GM23248 (cell line): ENCODE data around the gene PSME3IP1. TPM values are rescaled to one million over a fixed set of nuclear protein-coding genes. Genes with fewer than 3 reads are reported as not detected.

Experiments
- DNase-seq: peaks from one replicate; pipeline ENCODE4 v3.0.0-alpha.2; 2015
- H2AFZ ChIP-seq: fragments of 200-600 bp; sonication (generic); 2 replicates; pipeline ENCODE4 v1.6.1; 2016; ENCODE audit warnings: antibody characterized with exemption
- H3F3A ChIP-seq: fragments of 200-600 bp; sonication (generic); 2 replicates; pipeline ENCODE4 v1.6.1; 2016; ENCODE audit warnings: mild to moderate bottlenecking, antibody characterized with exemption, mixed run types; ENCODE audit not compliant: insufficient read depth
- H3K27ac ChIP-seq: fragments of 200-600 bp; sonication (generic); 2 replicates; pipeline ENCODE4 v1.5.1; 2016; ENCODE audit warnings: mild to moderate bottlenecking
- H3K27me3 ChIP-seq: fragments of 200-600 bp; sonication (generic); replicated peaks from 2 replicates; pipeline ENCODE4 v1.6.1; 2016; ENCODE audit warnings: mild to moderate bottlenecking; ENCODE audit not compliant: insufficient read depth
- H3K36me3 ChIP-seq: fragments of 200-600 bp; sonication (generic); 2 replicates; pipeline ENCODE4 v1.6.1; 2016; ENCODE audit warnings: low read depth, mild to moderate bottlenecking
- H3K4me1 ChIP-seq: fragments of 200-600 bp; sonication (generic); 2 replicates; pipeline ENCODE4 v1.6.1; 2016; ENCODE audit warnings: mild to moderate bottlenecking; ENCODE audit not compliant: insufficient read depth
- H3K4me2 ChIP-seq: fragments of 200-600 bp; sonication (generic); one replicate; pipeline ENCODE4 v1.6.1; 2016; ENCODE audit warnings: mild to moderate bottlenecking; ENCODE audit not compliant: unreplicated experiment
- H3K4me3 ChIP-seq: fragments of 200-600 bp; sonication (generic); 2 replicates; pipeline ENCODE4 v1.5.1; 2016; ENCODE audit warnings: mild to moderate bottlenecking
- H3K79me2 ChIP-seq: fragments of 200-600 bp; sonication (generic); 2 replicates; pipeline ENCODE4 v1.6.1; 2016; ENCODE audit warnings: mild to moderate bottlenecking; ENCODE audit not compliant: insufficient read depth
- H3K9ac ChIP-seq: fragments of 200-600 bp; sonication (generic); 2 replicates; pipeline ENCODE4 v1.6.1; 2016; ENCODE audit warnings: mild to moderate bottlenecking
- H3K9me2 ChIP-seq: fragments of 200-600 bp; sonication (generic); 2 replicates; pipeline ENCODE4 v1.6.1; 2016; ENCODE audit warnings: mixed run types, mild to moderate bottlenecking, moderate library complexity; ENCODE audit not compliant: insufficient read depth
- H3K9me3 ChIP-seq: fragments of 200-600 bp; sonication (generic); one replicate; pipeline ENCODE4 v1.6.1; 2017; ENCODE audit warnings: low read depth
- H4K20me1 ChIP-seq: fragments of 200-600 bp; sonication (generic); 2 replicates; pipeline ENCODE4 v1.6.0; 2016; ENCODE audit not compliant: insufficient read depth
- EZH2 ChIP-seq: fragments of 200-600 bp; sonication (generic); IDR thresholded peaks from 2 replicates; pipeline ENCODE4 v1.6.1; 2018; ENCODE audit warnings: antibody characterized with exemption, mild to moderate bottlenecking; ENCODE audit not compliant: insufficient read depth, poor library complexity, severe bottlenecking
- EZH2phosphoT487 ChIP-seq: fragments of 200-600 bp; sonication (generic); IDR thresholded peaks from 2 replicates; pipeline ENCODE4 v1.6.1; 2018; ENCODE audit warnings: antibody characterized with exemption, moderate library complexity, mild to moderate bottlenecking, low read depth; ENCODE audit not compliant: insufficient read depth
- WGBS, 2 experiments: methylation state at CpG; one replicate each; pipeline ENCODE4 v1.1.6; 2015 to 2017; ENCODE audit warnings: low lambda C conversion rate in 2 of 2, low coverage in 1 of 2; ENCODE audit errors: missing lambda C conversion rate in 2 of 2; 5-methylcytosine and 5-hydroxymethylcytosine counted together
- in situ Hi-C: fragments of 300-500 bp; cut with MboI; formaldehyde crosslinking; loops from 2 replicates; pipeline ENCODE4 v1.15.0; 2020
- polyA plus RNA-seq: library from polyadenylated mRNA; unstranded; fragments of >200 nt; fragmentation: Nextera tagmentation; extraction: Ambion mirVana; gene quantifications from 2 replicates; pipeline ENCODE4 v1.2.1, GENCODE V29; 2016
- total RNA-seq: library from RNA; depleted of rRNA; stranded (reverse); fragments of >200 nt; shearing (Covaris generic); gene quantifications from 2 replicates; pipeline ENCODE4 v1.2.3, GENCODE V29; 2014

PSME3IP1 gene
- total and polyA plus RNA-seq, 2 experiments from 2014 or later, result 42.2 to 58.9 TPM

DNA sequence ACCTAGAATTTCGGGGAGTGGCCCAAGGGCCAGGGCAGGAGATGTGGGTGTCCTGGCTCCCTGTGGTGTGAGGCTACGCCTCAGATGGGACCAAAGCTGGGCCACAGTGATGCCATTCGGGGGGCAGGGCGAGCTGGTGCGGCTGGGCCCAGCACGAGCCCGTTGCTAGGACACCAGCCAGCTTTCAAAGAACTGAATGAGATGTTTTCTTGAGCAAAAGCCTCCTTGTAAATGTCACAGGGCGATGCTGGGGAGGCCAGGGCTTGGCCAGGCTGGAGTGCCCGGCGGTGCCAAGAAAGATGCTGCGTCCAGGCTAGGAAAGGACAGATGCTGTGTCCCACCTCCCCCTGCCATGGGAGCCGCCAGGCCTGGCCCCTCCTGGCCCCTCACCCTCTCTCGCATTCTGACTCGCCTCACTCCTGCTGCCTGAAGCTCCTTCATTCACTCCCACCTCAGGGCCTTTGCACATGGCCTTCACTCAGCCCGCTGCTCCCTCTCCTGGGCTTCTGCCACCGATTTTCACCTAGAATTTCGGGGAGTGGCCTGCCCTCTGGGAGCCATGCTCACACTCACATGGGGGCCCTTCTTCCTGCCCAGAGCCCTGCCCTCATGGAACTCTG lies 54.4 kb downstream of the PSME3IP1 start:
- no peak overlapping the region for H3K4me2 ChIP-seq
- 86 to 92% methylated on average over 17 of the region's 17 CpGs for WGBS, 2 experiments
- no peaks in the 10 kb centered on the region for H4K20me1 ChIP-seq
- in situ Hi-C loops, result no loop called here
- H3K36me3 ChIP-seq, result no peaks in the 10 kb centered on the region
- H3K9ac ChIP-seq, result no peak overlapping the region
- no peaks in the 10 kb centered on the region for H3K4me1 ChIP-seq
- no peaks in the 10 kb centered on the region for H3K27me3 ChIP-seq
- H3K79me2 ChIP-seq, result no peaks in the 10 kb centered on the region
- no peak overlapping the region for H3K4me3 ChIP-seq
- no peaks in the 10 kb centered on the region for H3F3A ChIP-seq
- TF ChIP-seq EZH2phosphoT487 (no peak), EZH2 (no peak)
- DNase-seq, result no peak
- no peak overlapping the region for H2AFZ ChIP-seq
- no peaks in the 10 kb centered on the region for H3K9me3 ChIP-seq
- no peaks in the 10 kb centered on the region for H3K9me2 ChIP-seq
- no peak overlapping the region for H3K27ac ChIP-seq

DNA sequence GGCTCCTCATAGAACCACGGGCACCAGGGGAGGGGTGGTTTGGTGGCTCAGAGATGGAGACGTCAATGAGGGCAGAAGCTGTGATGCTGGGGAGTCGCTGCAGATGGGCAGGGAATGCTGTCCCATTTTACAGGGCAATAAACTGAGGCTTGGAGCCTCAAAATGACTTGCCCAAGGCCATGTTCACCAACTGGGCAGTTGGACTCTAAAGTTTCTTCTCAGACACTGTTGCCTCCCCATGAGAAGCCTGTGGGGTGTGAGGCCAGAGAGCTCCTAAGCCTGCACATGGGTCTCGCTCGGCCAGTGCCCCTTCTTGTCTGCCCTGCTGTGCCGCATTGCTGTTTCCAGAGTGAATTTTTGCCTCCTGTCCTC lies 54.9 kb downstream of the PSME3IP1 start:
- Histone ChIP-seq H3K9ac (no peak overlapping the region), H3K9me2 (no peaks in the 10 kb centered on the region), H4K20me1 (no peaks in the 10 kb centered on the region), H3K4me3 (no peak overlapping the region), H3K4me2 (no peak overlapping the region), H3K79me2 (no peaks in the 10 kb centered on the region), H3K9me3 (no peaks in the 10 kb centered on the region), H3K27me3 (no peaks in the 10 kb centered on the region), H3K4me1 (no peaks in the 10 kb centered on the region), H2AFZ (no peak overlapping the region), H3K36me3 (no peaks in the 10 kb centered on the region), H3K27ac (no peak overlapping the region), H3F3A (no peaks in the 10 kb centered on the region)
- in situ Hi-C loops, result no loop called here
- no peak for TF ChIP-seq EZH2
- TF ChIP-seq EZH2phosphoT487, result no peak
- no peak for DNase-seq
- WGBS, 2 experiments, result 80 to 81% methylated on average over 6 of the region's 6 CpGs

DNA sequence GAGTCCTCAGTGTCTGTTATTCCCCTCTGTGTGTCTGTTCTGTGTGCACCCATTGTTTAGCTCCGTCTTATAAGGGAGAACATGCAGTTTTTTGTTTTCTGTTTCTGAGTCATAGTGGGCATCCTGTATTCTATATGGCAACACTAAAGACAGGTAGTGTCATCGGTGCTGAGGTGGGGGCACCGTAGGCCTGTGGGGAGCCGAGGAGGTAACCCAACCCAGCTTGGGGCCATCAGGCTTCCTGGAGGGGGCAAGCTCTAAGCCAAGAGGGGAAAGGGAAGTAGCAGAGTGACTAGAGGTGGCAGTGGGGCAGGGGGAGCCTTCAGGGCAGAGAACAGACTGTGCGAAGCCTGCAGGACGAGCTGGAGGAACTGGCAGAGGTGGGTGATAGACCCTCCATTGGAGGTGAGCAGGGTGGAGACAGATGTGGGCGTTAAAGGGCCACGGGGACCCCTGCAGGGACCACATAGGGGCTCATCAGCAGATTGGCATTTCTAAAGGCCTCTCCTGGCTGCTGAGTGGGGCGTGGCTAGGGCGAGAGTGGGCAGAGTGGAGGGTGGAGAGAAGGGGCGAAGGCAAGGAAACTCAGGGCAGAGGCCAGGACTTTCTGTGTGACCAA lies 57.0 kb downstream of the PSME3IP1 start:
- H2AFZ ChIP-seq, result no peak overlapping the region
- no peaks in the 10 kb centered on the region for H3F3A ChIP-seq
- no peaks in the 10 kb centered on the region for H3K36me3 ChIP-seq
- no peaks in the 10 kb centered on the region for H4K20me1 ChIP-seq
- no peak overlapping the region for H3K4me3 ChIP-seq
- WGBS, 2 experiments, result 83 to 90% methylated on average over 11 of the region's 11 CpGs
- no peak overlapping the region for H3K9ac ChIP-seq
- no peak overlapping the region for H3K4me2 ChIP-seq
- no peaks in the 10 kb centered on the region for H3K79me2 ChIP-seq
- no peaks in the 10 kb centered on the region for H3K9me2 ChIP-seq
- no peaks in the 10 kb centered on the region for H3K27me3 ChIP-seq
- H3K9me3 ChIP-seq, result no peaks in the 10 kb centered on the region
- no peak for TF ChIP-seq EZH2phosphoT487
- TF ChIP-seq EZH2, result no peak
- H3K4me1 ChIP-seq, result no peaks in the 10 kb centered on the region
- no peak for DNase-seq
- in situ Hi-C loops, result no loop called here
- H3K27ac ChIP-seq, result no peak overlapping the region

- Histone ChIP-seq H3F3A (no peaks in the 10 kb centered on the region), H3K36me3 (no peaks in the 10 kb centered on the region), H3K4me3 (no peak overlapping the region), H3K9ac (no peak overlapping the region), H3K27me3 (no peaks in the 10 kb centered on the region), H2AFZ (no peak overlapping the region), H3K79me2 (no peaks in the 10 kb centered on the region), H3K9me3 (no peaks in the 10 kb centered on the region), H3K4me2 (no peak overlapping the region), H3K9me2 (no peaks in the 10 kb centered on the region), H3K27ac (no peak overlapping the region), H3K4me1 (no peaks in the 10 kb centered on the region), H4K20me1 (no peaks in the 10 kb centered on the region)
- 95 to 96% methylated on average over 7 of the region's 7 CpGs for WGBS, 2 experiments
- TF ChIP-seq EZH2 (no peak), EZH2phosphoT487 (no peak)
- no peak for DNase-seq
- in situ Hi-C loops, result no loop called here
Measured at GRCh38 chr16:57127836-57128235, 58.0 kb downstream of the PSME3IP1 start.
